CD4-positive, alpha-beta T cell (primary cell): ENCODE data around the gene TH. TPM values are rescaled to one million over a fixed set of nuclear protein-coding genes. Genes with fewer than 3 reads are reported as not detected.

Experiments
- ATAC-seq: fragments of 200-7000 bp; cut with Tn5 transposase; one replicate; pipeline ENCODE4 v1.10.0; 2022; ENCODE audit warnings: mild to moderate bottlenecking; ENCODE audit not compliant: poor library complexity
- CTCF ChIA-PET: fragments of 350-600 bp; sonication (Branson Sonifier 250); formaldehyde crosslinking; loops from one replicate; lab custom pipeline; 2021; ENCODE audit warnings: antibody characterized with exemption, inconsistent platforms; lab: Charles Lee
- POLR2A ChIA-PET: fragments of 350-600 bp; sonication (Branson Sonifier 250); formaldehyde crosslinking; loops from one replicate; lab custom pipeline; 2021; ENCODE audit warnings: antibody characterized with exemption, inconsistent platforms; lab: Charles Lee
- DNase-seq, 14 experiments: peaks; one replicate each; pipeline ENCODE4 v3.0.0-alpha.2; 2013 to 2020; ENCODE audit warnings: mixed read lengths in 2 of 14
- H3K27ac ChIP-seq, 2 donors: one replicate each; pipeline versions ENCODE4 v1.5.1 to v1.7.0; 2013; ENCODE audit warnings: low read length in 2 of 2, low read depth in 1 of 2, mild to moderate bottlenecking in 1 of 2
- H3K27me3 ChIP-seq, 2 experiments: 1 replicate in 1 of 2; 2 replicates in 1 of 2; pipeline versions ENCODE4 v1.6.1 to v1.7.0; 2013; ENCODE audit warnings: low read length in 2 of 2, control low read depth in 1 of 2, mild to moderate bottlenecking in 1 of 2, moderate library complexity in 1 of 2; ENCODE audit not compliant: insufficient read depth in 2 of 2, control insufficient read depth in 1 of 2
- H3K36me3 ChIP-seq: one replicate; pipeline ENCODE4 v1.6.1; 2013; ENCODE audit warnings: low read length, control low read depth; ENCODE audit not compliant: insufficient read depth
- H3K4me1 ChIP-seq: one replicate; pipeline ENCODE4 v1.6.1; 2013; ENCODE audit warnings: low read length, control low read depth; ENCODE audit not compliant: insufficient read depth
- H3K4me3 ChIP-seq: one replicate; pipeline ENCODE4 v1.5.1; 2013; ENCODE audit warnings: mild to moderate bottlenecking, low read length, moderate library complexity
- H3K9me3 ChIP-seq, 2 experiments: 1 replicate in 1 of 2; 2 replicates in 1 of 2; pipeline versions ENCODE4 v1.6.1 to v1.7.0; 2013; ENCODE audit warnings: low read length in 2 of 2, mild to moderate bottlenecking in 2 of 2, control low read depth in 1 of 2, moderate library complexity in 1 of 2; ENCODE audit not compliant: control insufficient read depth in 1 of 2, insufficient read depth in 1 of 2
- H3K27ac Mint-ChIP-seq: one replicate; pipeline ENCODE4 v1.8.0; 2020; ENCODE audit warnings: mixed read lengths
- H3K27me3 Mint-ChIP-seq: one replicate; pipeline ENCODE4 v1.8.0; 2021; ENCODE audit warnings: mixed read lengths
- H3K36me3 Mint-ChIP-seq: one replicate; pipeline ENCODE4 v1.8.0; 2021; ENCODE audit warnings: low read depth, mixed read lengths
- H3K4me1 Mint-ChIP-seq: one replicate; pipeline ENCODE4 v1.8.0; 2021; ENCODE audit warnings: low read depth, mixed read lengths
- H3K4me3 Mint-ChIP-seq: one replicate; pipeline ENCODE4 v1.8.0; 2020; ENCODE audit warnings: mild to moderate bottlenecking, mixed read lengths
- H3K9me3 Mint-ChIP-seq: one replicate; pipeline ENCODE4 v1.8.0; 2020; ENCODE audit warnings: mixed read lengths
- intact Hi-C, 2 experiments: fragments of 100-400 bp; cut with DNase I in 1 of 2; cut with micrococcal nuclease in 1 of 2; formaldehyde crosslinking; loops; one replicate each; pipeline versions ENCODE4 v1.15.1 to v1.9.0; 2023 to 2025; cut with DNase I, micrococcal nuclease
- total RNA-seq, 174 experiments: library from RNA in 2 of 174; stranded (reverse) in 2 of 174; gene quantifications; one replicate each; pipeline ENCODE4 v1.2.3 and lab custom pipeline; 2021 to 2026
- TF ChIP-seq, protein P1 (sequence below): fragments of 200-600 bp; IDR thresholded peaks from one replicate; pipeline ENCODE4 v1.8.0; 2022; ENCODE audit warnings: antibody characterized with exemption, mild to moderate bottlenecking

TH gene
- total RNA-seq, 2 experiments from 2014 or later: not detected

DNA sequence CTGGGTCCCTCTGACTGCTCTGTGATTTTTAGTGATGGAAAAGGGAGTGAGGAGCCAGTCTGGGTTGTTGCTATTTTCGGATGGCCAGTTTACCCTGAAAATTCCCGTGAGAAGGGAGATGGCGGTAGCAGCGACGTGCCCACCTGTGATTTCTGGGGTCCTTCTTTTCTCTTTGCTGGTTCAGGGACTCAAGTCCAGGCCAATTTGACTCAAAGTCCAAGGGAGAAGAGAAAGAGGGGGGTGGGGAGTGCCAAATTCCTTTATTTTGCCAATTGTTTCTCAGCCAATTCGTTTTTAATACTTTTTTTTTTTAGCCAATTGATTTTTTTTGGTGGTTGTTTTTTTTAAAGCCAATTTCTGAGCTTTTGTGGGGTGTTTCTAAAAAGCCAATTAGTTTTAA lies 39.4 kb downstream of the TH start:
- H3K4me1 ChIP-seq: peaks cover 1% of the 10 kb centered on the region
- no peaks in the 10 kb centered on the region for H3K36me3 ChIP-seq
- Mint-ChIP-seq H3K4me1 (no peaks in the 10 kb centered on the region), H3K27me3 (peaks cover 51% of the 10 kb centered on the region), H3K4me3 (no peak overlapping the region), H3K36me3 (no peaks in the 10 kb centered on the region), H3K27ac (no peak overlapping the region), H3K9me3 (no peaks in the 10 kb centered on the region)
- ChIA-PET CTCF (no interaction called here), POLR2A (no interaction called here)
- DNase-seq (no peak), ATAC-seq (no peak)
- H3K4me3 ChIP-seq: no peak overlapping the region
- H3K27ac ChIP-seq: no peak overlapping the region
- TF ChIP-seq, protein P1, sequence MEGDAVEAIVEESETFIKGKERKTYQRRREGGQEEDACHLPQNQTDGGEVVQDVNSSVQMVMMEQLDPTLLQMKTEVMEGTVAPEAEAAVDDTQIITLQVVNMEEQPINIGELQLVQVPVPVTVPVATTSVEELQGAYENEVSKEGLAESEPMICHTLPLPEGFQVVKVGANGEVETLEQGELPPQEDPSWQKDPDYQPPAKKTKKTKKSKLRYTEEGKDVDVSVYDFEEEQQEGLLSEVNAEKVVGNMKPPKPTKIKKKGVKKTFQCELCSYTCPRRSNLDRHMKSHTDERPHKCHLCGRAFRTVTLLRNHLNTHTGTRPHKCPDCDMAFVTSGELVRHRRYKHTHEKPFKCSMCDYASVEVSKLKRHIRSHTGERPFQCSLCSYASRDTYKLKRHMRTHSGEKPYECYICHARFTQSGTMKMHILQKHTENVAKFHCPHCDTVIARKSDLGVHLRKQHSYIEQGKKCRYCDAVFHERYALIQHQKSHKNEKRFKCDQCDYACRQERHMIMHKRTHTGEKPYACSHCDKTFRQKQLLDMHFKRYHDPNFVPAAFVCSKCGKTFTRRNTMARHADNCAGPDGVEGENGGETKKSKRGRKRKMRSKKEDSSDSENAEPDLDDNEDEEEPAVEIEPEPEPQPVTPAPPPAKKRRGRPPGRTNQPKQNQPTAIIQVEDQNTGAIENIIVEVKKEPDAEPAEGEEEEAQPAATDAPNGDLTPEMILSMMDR: no peak
- peaks cover 23 to 36% of the 10 kb centered on the region in 2 experiments for H3K27me3 ChIP-seq
- H3K9me3 ChIP-seq: peaks cover 0 to 16% of the 10 kb centered on the region in 2 experiments
- intact Hi-C loops: no loop called here

DNA sequence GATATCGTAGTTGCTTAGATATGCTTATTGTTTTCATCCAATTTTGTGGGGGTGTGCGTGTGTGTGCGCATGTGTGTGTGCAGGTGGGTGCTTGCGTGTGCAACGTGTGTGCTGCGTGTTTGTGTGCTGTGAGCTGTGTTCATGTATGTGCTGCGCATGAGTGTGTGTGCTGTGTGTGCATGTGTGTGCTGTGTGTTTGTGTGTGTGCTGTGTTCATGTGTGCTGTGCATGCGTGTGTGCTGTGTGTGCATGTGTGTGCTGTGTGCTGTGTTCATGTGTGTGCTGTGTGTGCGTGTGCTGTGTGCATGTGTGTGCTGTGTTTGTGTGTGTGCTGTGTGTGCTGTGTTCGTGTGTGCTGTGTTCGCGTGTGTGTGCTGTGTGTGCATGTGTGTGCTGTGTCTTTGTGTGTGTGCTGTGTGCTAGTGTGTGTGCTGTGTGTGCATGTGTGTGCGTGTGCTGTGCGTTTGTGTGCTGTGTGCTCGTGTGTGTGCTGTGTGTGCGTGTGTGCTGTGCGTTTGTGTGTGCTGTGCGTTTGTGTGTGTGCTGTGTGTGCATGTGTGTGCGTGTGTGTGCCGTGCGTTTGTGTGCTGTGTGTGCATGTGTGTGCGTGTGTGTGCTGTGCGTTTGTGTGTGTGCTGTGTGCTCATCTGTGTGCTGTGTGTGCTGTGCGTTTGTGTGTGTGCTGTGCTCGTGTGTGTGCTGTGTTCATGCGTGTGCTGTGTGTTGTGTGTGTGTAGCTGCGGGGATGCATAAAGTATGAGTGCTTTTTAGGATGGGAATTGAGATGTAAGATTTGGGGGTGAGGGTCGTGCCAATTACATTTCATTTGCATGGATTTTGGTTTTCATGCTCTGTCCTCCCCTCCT lies 40.0 kb downstream of the TH start:
- no peaks in the 10 kb centered on the region for H3K4me1 Mint-ChIP-seq
- DNase-seq (no peak), ATAC-seq (no peak)
- ChIA-PET CTCF (no interaction called here), POLR2A (no interaction called here)
- no peak overlapping the region for H3K4me3 ChIP-seq
- no peak overlapping the region for H3K27ac Mint-ChIP-seq
- TF ChIP-seq, protein P1: no peak
- H3K36me3 ChIP-seq: no peaks in the 10 kb centered on the region
- H3K9me3 ChIP-seq: peaks cover 0 to 16% of the 10 kb centered on the region in 2 experiments
- no peak overlapping the region for H3K27ac ChIP-seq
- H3K36me3 Mint-ChIP-seq: no peaks in the 10 kb centered on the region
- H3K9me3 Mint-ChIP-seq: no peaks in the 10 kb centered on the region
- H3K27me3 ChIP-seq: peaks cover 17 to 30% of the 10 kb centered on the region in 2 experiments
- H3K27me3 Mint-ChIP-seq: peaks cover 46% of the 10 kb centered on the region
- no peak overlapping the region for H3K4me3 Mint-ChIP-seq
- no peaks in the 10 kb centered on the region for H3K4me1 ChIP-seq
- intact Hi-C loops: no loop called here

DNA sequence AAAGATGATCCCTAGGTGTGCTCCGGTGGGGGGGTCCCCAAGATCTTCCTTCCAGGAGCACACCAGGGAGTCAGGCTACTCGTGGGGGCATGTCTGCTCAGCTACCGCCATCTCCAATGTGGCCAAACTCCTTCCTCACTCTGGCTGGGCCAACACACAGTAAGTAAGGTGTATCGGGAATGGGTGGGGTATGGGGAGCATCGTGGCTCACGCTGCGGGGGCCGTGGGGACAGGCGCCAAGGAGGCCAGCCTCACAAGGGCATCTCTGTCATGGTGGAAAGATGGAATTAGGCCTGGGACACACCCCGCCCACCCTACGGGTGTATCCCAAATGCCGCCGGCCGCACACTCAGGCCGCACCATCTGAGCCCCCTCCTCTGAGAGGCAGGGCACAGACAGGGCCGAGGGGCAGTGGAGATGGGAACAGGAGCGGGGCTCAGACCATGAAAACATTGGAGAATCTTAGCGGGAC lies 40.7 kb downstream of the TH start:
- H3K27ac Mint-ChIP-seq: no peak overlapping the region
- H3K4me3 ChIP-seq: no peak overlapping the region
- no peaks in the 10 kb centered on the region for H3K4me1 ChIP-seq
- ATAC-seq (no peak), DNase-seq (no peak)
- H3K4me3 Mint-ChIP-seq: no peak overlapping the region
- POLR2A ChIA-PET: no interaction called here
- intact Hi-C loops: no loop called here
- no peaks in the 10 kb centered on the region for H3K9me3 Mint-ChIP-seq
- H3K36me3 ChIP-seq: no peaks in the 10 kb centered on the region
- TF ChIP-seq, protein P1: no peak
- peaks cover 10 to 23% of the 10 kb centered on the region in 2 experiments for H3K27me3 ChIP-seq
- H3K9me3 ChIP-seq: peaks cover 0 to 16% of the 10 kb centered on the region in 2 experiments
- no peaks in the 10 kb centered on the region for H3K4me1 Mint-ChIP-seq
- no peak overlapping the region for H3K27ac ChIP-seq
- H3K36me3 Mint-ChIP-seq: no peaks in the 10 kb centered on the region
- CTCF ChIA-PET: no interaction called here
- peaks cover 39% of the 10 kb centered on the region for H3K27me3 Mint-ChIP-seq
